ENCODE measurements around the gene RRAD.

DNA sequence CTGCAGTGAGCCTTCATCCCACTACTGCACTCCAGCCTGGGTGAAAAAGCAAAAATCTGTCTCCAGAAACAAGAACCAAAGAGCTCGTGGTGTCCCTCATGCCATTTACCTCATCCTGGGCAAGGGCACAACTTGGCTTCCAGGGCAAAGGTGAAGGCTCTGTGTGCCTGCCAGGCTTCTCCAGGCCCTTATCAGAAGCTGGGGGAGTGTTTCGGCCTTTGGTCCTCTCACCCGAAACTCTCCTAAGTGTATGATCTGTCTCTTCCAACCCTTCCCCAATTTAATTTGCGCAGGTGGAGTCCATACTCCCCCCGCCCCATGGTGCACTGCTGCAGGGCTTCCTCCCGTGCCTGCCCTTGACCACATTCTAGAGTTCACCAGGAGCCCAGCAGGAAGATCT, 11.1 kb upstream of the RRAD start:
- TF ChIP-seq, protein P1, sequence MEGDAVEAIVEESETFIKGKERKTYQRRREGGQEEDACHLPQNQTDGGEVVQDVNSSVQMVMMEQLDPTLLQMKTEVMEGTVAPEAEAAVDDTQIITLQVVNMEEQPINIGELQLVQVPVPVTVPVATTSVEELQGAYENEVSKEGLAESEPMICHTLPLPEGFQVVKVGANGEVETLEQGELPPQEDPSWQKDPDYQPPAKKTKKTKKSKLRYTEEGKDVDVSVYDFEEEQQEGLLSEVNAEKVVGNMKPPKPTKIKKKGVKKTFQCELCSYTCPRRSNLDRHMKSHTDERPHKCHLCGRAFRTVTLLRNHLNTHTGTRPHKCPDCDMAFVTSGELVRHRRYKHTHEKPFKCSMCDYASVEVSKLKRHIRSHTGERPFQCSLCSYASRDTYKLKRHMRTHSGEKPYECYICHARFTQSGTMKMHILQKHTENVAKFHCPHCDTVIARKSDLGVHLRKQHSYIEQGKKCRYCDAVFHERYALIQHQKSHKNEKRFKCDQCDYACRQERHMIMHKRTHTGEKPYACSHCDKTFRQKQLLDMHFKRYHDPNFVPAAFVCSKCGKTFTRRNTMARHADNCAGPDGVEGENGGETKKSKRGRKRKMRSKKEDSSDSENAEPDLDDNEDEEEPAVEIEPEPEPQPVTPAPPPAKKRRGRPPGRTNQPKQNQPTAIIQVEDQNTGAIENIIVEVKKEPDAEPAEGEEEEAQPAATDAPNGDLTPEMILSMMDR (IDR thresholded peaks at IDR 0.05): no peak
- TF ChIP-seq, protein P2, sequence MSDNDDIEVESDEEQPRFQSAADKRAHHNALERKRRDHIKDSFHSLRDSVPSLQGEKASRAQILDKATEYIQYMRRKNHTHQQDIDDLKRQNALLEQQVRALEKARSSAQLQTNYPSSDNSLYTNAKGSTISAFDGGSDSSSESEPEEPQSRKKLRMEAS (IDR thresholded peaks at IDR 0.05): no peak
- no peak for TF ChIP-seq POLR2A (IDR thresholded peaks at IDR 0.05; ENCODE audit: low read length)
- TF ChIP-seq MYC (IDR thresholded peaks at IDR 0.05; ENCODE audit: borderline replicate concordance, low read length): no peak
- TF ChIP-seq, protein P3, sequence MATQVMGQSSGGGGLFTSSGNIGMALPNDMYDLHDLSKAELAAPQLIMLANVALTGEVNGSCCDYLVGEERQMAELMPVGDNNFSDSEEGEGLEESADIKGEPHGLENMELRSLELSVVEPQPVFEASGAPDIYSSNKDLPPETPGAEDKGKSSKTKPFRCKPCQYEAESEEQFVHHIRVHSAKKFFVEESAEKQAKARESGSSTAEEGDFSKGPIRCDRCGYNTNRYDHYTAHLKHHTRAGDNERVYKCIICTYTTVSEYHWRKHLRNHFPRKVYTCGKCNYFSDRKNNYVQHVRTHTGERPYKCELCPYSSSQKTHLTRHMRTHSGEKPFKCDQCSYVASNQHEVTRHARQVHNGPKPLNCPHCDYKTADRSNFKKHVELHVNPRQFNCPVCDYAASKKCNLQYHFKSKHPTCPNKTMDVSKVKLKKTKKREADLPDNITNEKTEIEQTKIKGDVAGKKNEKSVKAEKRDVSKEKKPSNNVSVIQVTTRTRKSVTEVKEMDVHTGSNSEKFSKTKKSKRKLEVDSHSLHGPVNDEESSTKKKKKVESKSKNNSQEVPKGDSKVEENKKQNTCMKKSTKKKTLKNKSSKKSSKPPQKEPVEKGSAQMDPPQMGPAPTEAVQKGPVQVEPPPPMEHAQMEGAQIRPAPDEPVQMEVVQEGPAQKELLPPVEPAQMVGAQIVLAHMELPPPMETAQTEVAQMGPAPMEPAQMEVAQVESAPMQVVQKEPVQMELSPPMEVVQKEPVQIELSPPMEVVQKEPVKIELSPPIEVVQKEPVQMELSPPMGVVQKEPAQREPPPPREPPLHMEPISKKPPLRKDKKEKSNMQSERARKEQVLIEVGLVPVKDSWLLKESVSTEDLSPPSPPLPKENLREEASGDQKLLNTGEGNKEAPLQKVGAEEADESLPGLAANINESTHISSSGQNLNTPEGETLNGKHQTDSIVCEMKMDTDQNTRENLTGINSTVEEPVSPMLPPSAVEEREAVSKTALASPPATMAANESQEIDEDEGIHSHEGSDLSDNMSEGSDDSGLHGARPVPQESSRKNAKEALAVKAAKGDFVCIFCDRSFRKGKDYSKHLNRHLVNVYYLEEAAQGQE (IDR thresholded peaks at IDR 0.05): no peak
- no peak for TF ChIP-seq RFX5 (IDR thresholded peaks at IDR 0.05)
- TF ChIP-seq, protein P4, sequence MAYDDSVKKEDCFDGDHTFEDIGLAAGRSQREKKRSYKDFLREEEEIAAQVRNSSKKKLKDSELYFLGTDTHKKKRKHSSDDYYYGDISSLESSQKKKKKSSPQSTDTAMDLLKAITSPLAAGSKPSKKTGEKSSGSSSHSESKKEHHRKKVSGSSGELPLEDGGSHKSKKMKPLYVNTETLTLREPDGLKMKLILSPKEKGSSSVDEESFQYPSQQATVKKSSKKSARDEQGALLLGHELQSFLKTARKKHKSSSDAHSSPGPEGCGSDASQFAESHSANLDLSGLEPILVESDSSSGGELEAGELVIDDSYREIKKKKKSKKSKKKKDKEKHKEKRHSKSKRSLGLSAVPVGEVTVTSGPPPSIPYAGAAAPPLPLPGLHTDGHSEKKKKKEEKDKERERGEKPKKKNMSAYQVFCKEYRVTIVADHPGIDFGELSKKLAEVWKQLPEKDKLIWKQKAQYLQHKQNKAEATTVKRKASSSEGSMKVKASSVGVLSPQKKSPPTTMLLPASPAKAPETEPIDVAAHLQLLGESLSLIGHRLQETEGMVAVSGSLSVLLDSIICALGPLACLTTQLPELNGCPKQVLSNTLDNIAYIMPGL (CRISPR knock-in tag; IDR thresholded peaks at IDR 0.05; ENCODE audit: borderline replicate concordance): no peak
- no peak for TF ChIP-seq PHF8 (IDR thresholded peaks at IDR 0.05; ENCODE audit: borderline replicate concordance, low read depth)
